ENCODE results near the gene SMG9. TPM values are rescaled to one million over a fixed set of nuclear protein-coding genes. Genes with fewer than 3 reads are reported as not detected.

SMG9 gene
- total RNA-seq, 1 donor from 2014 or later: 35.0 TPM

DNA sequence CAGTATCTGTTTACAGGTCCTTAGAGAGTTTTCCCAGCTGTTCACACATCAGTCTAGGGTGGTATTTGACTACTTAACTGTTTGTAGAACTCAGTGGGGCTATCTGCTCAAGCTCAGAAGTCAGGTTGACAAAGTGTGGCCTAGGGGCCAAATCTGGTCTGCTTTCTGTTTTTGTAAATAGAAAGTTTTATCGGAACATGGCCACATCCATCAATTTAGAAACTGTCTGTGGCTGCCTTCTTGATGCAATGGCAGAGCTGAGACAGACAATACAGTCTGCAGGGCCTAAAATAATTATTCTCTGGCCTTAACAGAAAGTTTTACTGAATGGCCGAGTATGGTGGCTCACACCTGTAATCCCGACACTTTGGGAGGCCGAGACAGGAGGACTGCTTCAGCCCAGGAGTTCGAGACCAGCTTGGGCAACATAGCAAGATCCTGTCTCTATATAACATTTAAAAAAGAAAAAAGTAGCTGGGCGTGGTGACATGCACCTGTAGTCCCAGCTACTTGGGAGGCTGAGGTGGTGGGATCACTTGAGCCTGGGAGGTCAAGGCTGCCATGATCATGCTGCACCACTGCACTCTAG is 2.4 kb downstream of the SMG9 start:
- peaks cover 25% of the 10 kb centered on the region for H3K36me3 ChIP-seq (ENCODE audit: insufficient read depth, low read length)
- peak overlapping the region; percentile 26 for H3K4me3 ChIP-seq (ENCODE audit: insufficient read depth, low read depth, low read length)
- Mint-ChIP-seq H3K4me1 (ENCODE audit: low read depth, unreplicated experiment) (peaks cover 29% of the 10 kb centered on the region), H3K27ac (ENCODE audit: unreplicated experiment) (peak overlapping the region; percentile 84), H3K4me3 (ENCODE audit: unreplicated experiment) (peak overlapping the region; percentile 80), H3K36me3 (ENCODE audit: low read depth, unreplicated experiment) (peaks cover 20% of the 10 kb centered on the region), H3K27me3 (ENCODE audit: low read depth, unreplicated experiment) (no peaks in the 10 kb centered on the region), H3K9me3 (ENCODE audit: unreplicated experiment) (no peaks in the 10 kb centered on the region)
- H2AFZ ChIP-seq (ENCODE audit: low read depth, low read length): no peak overlapping the region
- H3K27me3 ChIP-seq (ENCODE audit: insufficient read depth, low read length): no peaks in the 10 kb centered on the region
- H3K79me2 ChIP-seq (ENCODE audit: insufficient read depth, low read length): peaks cover 42% of the 10 kb centered on the region
- H3K9ac ChIP-seq (ENCODE audit: low read length): peak overlapping the region; percentile 63
- H3K9me3 ChIP-seq (ENCODE audit: insufficient read depth, low read depth, low read length): no peaks in the 10 kb centered on the region
- FAIRE-seq: no peak
- no peak for DNase-seq (ENCODE audit: low read depth)
- H3K4me1 ChIP-seq (ENCODE audit: insufficient read depth, low read length): peaks cover 47% of the 10 kb centered on the region
- H4K20me1 ChIP-seq (ENCODE audit: insufficient read depth, low read length): peaks cover 4% of the 10 kb centered on the region
- no peak for TF ChIP-seq EZH2 (IDR thresholded peaks at IDR 0.05; ENCODE audit: insufficient read depth, low read length)
- TF ChIP-seq, protein P1, sequence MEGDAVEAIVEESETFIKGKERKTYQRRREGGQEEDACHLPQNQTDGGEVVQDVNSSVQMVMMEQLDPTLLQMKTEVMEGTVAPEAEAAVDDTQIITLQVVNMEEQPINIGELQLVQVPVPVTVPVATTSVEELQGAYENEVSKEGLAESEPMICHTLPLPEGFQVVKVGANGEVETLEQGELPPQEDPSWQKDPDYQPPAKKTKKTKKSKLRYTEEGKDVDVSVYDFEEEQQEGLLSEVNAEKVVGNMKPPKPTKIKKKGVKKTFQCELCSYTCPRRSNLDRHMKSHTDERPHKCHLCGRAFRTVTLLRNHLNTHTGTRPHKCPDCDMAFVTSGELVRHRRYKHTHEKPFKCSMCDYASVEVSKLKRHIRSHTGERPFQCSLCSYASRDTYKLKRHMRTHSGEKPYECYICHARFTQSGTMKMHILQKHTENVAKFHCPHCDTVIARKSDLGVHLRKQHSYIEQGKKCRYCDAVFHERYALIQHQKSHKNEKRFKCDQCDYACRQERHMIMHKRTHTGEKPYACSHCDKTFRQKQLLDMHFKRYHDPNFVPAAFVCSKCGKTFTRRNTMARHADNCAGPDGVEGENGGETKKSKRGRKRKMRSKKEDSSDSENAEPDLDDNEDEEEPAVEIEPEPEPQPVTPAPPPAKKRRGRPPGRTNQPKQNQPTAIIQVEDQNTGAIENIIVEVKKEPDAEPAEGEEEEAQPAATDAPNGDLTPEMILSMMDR (IDR thresholded peaks at IDR 0.05; ENCODE audit: insufficient read depth, low read depth, low read length): no peak
- peak overlapping the region; percentile 99 for H3K4me2 ChIP-seq (ENCODE audit: low read length)
- H3K27ac ChIP-seq (ENCODE audit: low read depth, low read length): peak overlapping the region; percentile 99

DNA sequence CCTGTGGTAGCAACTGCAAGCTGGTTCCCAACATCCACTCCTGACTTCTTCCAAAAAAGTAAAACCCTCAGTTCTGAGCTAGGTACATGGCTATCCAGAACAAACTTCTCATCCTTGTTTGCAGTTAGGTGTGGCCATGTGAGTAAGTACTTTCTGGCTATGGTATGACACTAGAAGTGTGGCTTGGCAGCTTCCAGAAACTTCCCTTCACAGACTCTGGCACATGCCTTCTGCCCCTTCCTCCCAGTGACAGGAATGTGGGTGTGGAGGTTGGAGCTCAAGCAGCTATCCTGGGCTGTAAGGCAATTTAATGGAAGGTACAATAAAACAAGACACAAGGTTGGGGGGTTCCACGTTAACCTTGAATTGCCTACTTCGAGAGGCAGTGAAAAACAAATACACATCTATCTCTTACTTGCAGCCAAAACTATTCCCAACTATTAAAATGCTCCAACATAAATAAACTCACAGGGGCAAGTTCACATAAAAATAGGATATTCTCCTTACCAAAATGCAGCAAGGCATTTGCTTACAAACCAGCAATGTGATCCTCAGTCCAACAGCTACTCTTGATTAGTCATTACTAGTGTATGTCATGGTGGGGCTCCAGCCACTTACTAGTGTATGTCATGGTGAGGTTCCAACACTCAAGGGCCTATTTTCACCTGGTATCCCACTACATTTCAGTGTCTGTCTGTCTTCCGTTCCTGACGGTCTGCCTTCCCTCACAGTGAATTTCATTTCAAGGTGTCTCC is 3.1 kb downstream of the SMG9 start:
- TF ChIP-seq, protein P1 (IDR thresholded peaks at IDR 0.05; ENCODE audit: insufficient read depth, low read depth, low read length): no peak
- no peak for TF ChIP-seq EZH2 (IDR thresholded peaks at IDR 0.05; ENCODE audit: insufficient read depth, low read length)
- H3K36me3 Mint-ChIP-seq (ENCODE audit: low read depth, unreplicated experiment): peaks cover 20% of the 10 kb centered on the region
- no peak for FAIRE-seq

More for the DNA sequence above, 3.1 kb downstream of the SMG9 start:
- Histone ChIP-seq H3K4me3 (ENCODE audit: insufficient read depth, low read depth, low read length) (no peak overlapping the region), H4K20me1 (ENCODE audit: insufficient read depth, low read length) (peaks cover 4% of the 10 kb centered on the region), H3K4me2 (ENCODE audit: low read length) (peak overlapping the region; percentile 99), H3K27me3 (ENCODE audit: insufficient read depth, low read length) (no peaks in the 10 kb centered on the region), H3K36me3 (ENCODE audit: insufficient read depth, low read length) (peaks cover 29% of the 10 kb centered on the region), H3K79me2 (ENCODE audit: insufficient read depth, low read length) (peaks cover 42% of the 10 kb centered on the region), H3K4me1 (ENCODE audit: insufficient read depth, low read length) (peaks cover 40% of the 10 kb centered on the region), H3K9ac (ENCODE audit: low read length) (peak overlapping the region; percentile 63), H2AFZ (ENCODE audit: low read depth, low read length) (no peak overlapping the region), H3K9me3 (ENCODE audit: insufficient read depth, low read depth, low read length) (no peaks in the 10 kb centered on the region), H3K27ac (ENCODE audit: low read depth, low read length) (peak overlapping the region; percentile 99)
- Mint-ChIP-seq H3K27me3 (ENCODE audit: low read depth, unreplicated experiment) (no peaks in the 10 kb centered on the region), H3K4me3 (ENCODE audit: unreplicated experiment) (peak overlapping the region; percentile 2), H3K27ac (ENCODE audit: unreplicated experiment) (peak overlapping the region; percentile 84), H3K4me1 (ENCODE audit: low read depth, unreplicated experiment) (peaks cover 29% of the 10 kb centered on the region), H3K9me3 (ENCODE audit: unreplicated experiment) (no peaks in the 10 kb centered on the region)
- DNase-seq (ENCODE audit: low read depth): peak; percentile 75

All from astrocyte (in vitro differentiated cells and primary cell).